GM12891 (cell line): ENCODE data around the gene MRTFB.

ENCODE experiments used
- PAX5 ChIP-seq: IDR thresholded peaks from 2 replicates; pipeline ENCODE4 v1.6.1; 2011; ENCODE audit warnings: low read length, moderate library complexity, mild to moderate bottlenecking; ENCODE audit not compliant: insufficient read depth, severe bottlenecking
- POLR2A ChIP-seq: IDR thresholded peaks from 2 replicates; pipeline ENCODE4 v1.6.1; 2011; ENCODE audit warnings: low read depth, low read length, control low read depth
- POLR2AphosphoS5 ChIP-seq: IDR thresholded peaks from 2 replicates; pipeline ENCODE4 v1.6.1; 2011; ENCODE audit warnings: low read depth, low read length, control low read depth
- SPI1 ChIP-seq: IDR thresholded peaks from 2 replicates; pipeline ENCODE4 v1.6.1; 2011; ENCODE audit warnings: low read depth, low read length, control low read depth
- TAF1 ChIP-seq: IDR thresholded peaks from 2 replicates; pipeline ENCODE4 v1.6.1; 2011; ENCODE audit warnings: low read depth, low read length, control low read depth

- TF ChIP-seq POLR2A, result no peak
- TF ChIP-seq POLR2AphosphoS5, result no peak
- no peak for TF ChIP-seq PAX5
- TF ChIP-seq TAF1, result no peak
- no peak for TF ChIP-seq SPI1
These were observed 32.0 kb downstream of the MRTFB start for GRCh38 chr16:14102925-14103720.
